Sigmoid colon (tissue), 4 donors: ENCODE data around the gene DOCK1.

Experiments used
- CTCF ChIP-seq, 4 experiments: fragments of 450-650 bp in 3 of 4; fragments of 200-600 bp in 1 of 4; IDR thresholded peaks; one replicate each; pipeline ENCODE4 v1.5.1; 2016 to 2019; ENCODE audit warnings: antibody characterized with exemption in 4 of 4, mild to moderate bottlenecking in 3 of 4, moderate library complexity in 2 of 4
- POLR2AphosphoS5 ChIP-seq, 4 donors: sonication (generic); formaldehyde crosslinking; IDR thresholded peaks; one replicate each; pipeline ENCODE4 v1.6.1; 2017; ENCODE audit warnings: antibody characterized with exemption in 4 of 4

GRCh38 chr10:126955934-126956711 is 50.9 kb downstream of the DOCK1 start:
- TF ChIP-seq CTCF (IDR thresholded peaks at IDR 0.05) = no peak
- no peak for TF ChIP-seq POLR2AphosphoS5 (IDR thresholded peaks at IDR 0.05)
